ENCODE measurements around the gene ASIP. TPM values are rescaled to one million over a fixed set of nuclear protein-coding genes. Genes with fewer than 3 reads are reported as not detected.
"Not testable (repeated sequence)": the region's sequence is repeated elsewhere in the genome, so short reads cannot be mapped to it uniquely, and the experiment has no call there.

The ASIP gene
- total RNA-seq, 6 experiments from 2014 or later = 0.42 TPM; not detected in 5

DNA sequence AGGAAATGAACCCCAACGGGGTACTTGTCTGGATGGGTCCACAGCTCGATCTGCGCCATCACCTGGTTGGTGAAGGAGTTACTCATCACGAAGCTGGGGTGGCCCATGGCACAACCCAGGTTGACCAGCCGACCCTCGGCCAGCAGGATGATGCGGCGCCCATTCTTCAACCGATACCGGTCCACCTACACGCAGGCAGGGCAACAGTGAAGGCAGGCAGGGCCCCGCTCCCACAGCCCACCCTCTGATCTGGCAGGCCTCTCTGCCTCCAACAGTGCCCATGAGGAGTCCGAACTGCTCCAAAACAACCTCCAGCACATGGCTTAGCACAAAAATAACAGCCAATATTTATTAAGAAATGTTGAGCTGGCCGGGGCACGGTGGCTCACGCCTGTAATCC is 44.2 kb downstream of the ASIP start:
- H3K27me3 ChIP-seq = no peaks in the 10 kb centered on the region
- no peak for ATAC-seq
- 88% methylated on average over 4 of the region's 16 CpGs for WGBS (ENCODE audit: insufficient coverage, low coverage, low lambda C conversion rate, missing lambda C conversion rate)
- H3K27ac ChIP-seq = no peak overlapping the region
- peaks cover 0 to 78% (median 38%) of the 10 kb centered on the region in 4 donors for H3K36me3 ChIP-seq
- TF ChIP-seq, protein P1, sequence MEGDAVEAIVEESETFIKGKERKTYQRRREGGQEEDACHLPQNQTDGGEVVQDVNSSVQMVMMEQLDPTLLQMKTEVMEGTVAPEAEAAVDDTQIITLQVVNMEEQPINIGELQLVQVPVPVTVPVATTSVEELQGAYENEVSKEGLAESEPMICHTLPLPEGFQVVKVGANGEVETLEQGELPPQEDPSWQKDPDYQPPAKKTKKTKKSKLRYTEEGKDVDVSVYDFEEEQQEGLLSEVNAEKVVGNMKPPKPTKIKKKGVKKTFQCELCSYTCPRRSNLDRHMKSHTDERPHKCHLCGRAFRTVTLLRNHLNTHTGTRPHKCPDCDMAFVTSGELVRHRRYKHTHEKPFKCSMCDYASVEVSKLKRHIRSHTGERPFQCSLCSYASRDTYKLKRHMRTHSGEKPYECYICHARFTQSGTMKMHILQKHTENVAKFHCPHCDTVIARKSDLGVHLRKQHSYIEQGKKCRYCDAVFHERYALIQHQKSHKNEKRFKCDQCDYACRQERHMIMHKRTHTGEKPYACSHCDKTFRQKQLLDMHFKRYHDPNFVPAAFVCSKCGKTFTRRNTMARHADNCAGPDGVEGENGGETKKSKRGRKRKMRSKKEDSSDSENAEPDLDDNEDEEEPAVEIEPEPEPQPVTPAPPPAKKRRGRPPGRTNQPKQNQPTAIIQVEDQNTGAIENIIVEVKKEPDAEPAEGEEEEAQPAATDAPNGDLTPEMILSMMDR (IDR thresholded peaks at IDR 0.05) = no peak
- TF ChIP-seq POLR2A (IDR thresholded peaks at IDR 0.05) = no peak
- no peaks in the 10 kb centered on the region for H3K4me1 ChIP-seq
- H3K4me3 ChIP-seq = no peak overlapping the region
- intact Hi-C loops (cut with DNase I) = no loop called here
- no peak for DNase-seq
- no peaks in the 10 kb centered on the region for H3K9me3 ChIP-seq

DNA sequence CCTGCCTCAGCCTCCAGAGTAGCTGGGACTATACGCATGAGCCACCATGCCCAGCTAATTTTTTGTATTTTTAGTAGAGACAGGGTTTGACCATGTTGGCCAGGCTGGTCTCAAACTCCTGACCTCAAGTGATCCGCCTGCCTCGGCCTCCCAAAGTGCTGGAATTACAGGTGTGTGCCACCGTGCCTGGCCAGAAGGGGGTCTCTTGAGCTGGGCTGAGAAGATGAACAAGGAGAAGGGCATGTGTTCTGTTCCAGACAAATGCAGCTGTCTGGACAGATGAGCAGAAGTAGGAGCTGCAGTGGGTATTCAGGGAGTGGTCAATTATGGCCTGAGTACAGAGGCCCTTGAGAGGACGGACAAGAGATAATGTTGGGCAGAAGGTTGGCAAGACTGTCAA is 46.3 kb downstream of the ASIP start:
- H3K9me3 ChIP-seq; H3K27ac ChIP-seq; intact Hi-C loops (cut with DNase I); H3K4me1 ChIP-seq; H3K4me3 ChIP-seq; DNase-seq; ATAC-seq; H3K27me3 ChIP-seq: not testable (repeated sequence)
- H3K36me3 ChIP-seq = peaks cover 8 to 78% (median 38%) of the 10 kb centered on the region in 4 donors
- WGBS (ENCODE audit: insufficient coverage, low coverage, low lambda C conversion rate, missing lambda C conversion rate) = 95% methylated on average over 5 of the region's 5 CpGs

DNA sequence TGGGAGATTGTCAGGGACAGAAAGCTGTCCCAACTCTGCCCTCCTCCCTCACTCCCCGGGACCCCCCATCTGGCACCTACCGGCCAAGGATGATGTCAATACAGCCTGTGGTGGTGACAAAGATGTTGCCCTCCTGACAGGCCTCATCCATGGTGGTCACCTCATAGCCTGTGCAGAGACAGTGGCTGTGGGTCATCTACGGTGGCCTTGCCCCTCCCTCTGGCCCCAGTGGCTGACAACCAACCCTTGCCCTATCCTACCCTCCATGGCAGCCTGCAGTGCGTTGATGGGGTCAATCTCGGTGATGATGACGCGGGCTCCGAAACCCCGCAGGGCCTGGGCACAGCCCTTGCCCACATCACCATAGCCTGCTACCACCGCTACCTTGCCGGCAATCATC is 49.2 kb downstream of the ASIP start:
- H3K9me3 ChIP-seq = no peaks in the 10 kb centered on the region
- H3K4me1 ChIP-seq = no peaks in the 10 kb centered on the region
- no peak for ATAC-seq
- H3K27me3 ChIP-seq = no peaks in the 10 kb centered on the region
- H3K4me3 ChIP-seq = no peak overlapping the region
- WGBS (ENCODE audit: insufficient coverage, low coverage, low lambda C conversion rate, missing lambda C conversion rate) = no CpG with 5 or more reads among the region's 11 CpGs
- TF ChIP-seq, protein P1 (IDR thresholded peaks at IDR 0.05) = no peak
- TF ChIP-seq POLR2A (IDR thresholded peaks at IDR 0.05) = no peak
- no peak overlapping the region for H3K27ac ChIP-seq
- intact Hi-C loops (cut with DNase I) = no loop called here
- peaks cover 8 to 75% (median 29%) of the 10 kb centered on the region in 4 donors for H3K36me3 ChIP-seq
- no peak for DNase-seq

DNA sequence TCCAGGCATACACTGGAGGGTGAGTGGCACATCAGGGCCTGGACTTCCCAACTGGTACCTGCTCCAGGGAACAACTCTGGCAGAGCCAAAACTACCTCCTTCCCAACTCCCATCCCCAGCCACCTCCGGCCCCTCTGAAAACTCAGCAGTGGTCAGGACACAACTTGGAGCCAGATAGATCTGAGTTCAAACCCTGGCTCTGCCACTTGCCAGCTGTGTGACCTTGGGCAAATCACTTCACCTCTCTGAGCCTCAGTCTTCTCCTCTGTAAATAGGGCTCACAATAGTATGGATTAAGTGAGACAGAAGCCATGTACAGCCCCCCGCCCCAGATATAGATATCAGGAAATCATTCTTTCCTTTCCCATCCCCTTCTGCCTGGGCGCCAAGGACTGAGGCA is 51.3 kb downstream of the ASIP start:
- Histone ChIP-seq H3K4me3 (no peak overlapping the region), H3K27ac (no peak overlapping the region), H3K4me1 (peaks cover 0 to 15% (median 6%) of the 10 kb centered on the region in 4 donors), H3K36me3 (peaks cover 8 to 65% (median 25%) of the 10 kb centered on the region in 4 donors), H3K9me3 (no peaks in the 10 kb centered on the region), H3K27me3 (no peaks in the 10 kb centered on the region)
- no peak for ATAC-seq
- TF ChIP-seq, protein P1 (IDR thresholded peaks at IDR 0.05) = no peak
- TF ChIP-seq POLR2A (IDR thresholded peaks at IDR 0.05) = no peak
- 94% methylated on average over 2 of the region's 3 CpGs for WGBS (ENCODE audit: insufficient coverage, low coverage, low lambda C conversion rate, missing lambda C conversion rate)
- intact Hi-C loops (cut with DNase I) = no loop called here
- DNase-seq = no peak

DNA sequence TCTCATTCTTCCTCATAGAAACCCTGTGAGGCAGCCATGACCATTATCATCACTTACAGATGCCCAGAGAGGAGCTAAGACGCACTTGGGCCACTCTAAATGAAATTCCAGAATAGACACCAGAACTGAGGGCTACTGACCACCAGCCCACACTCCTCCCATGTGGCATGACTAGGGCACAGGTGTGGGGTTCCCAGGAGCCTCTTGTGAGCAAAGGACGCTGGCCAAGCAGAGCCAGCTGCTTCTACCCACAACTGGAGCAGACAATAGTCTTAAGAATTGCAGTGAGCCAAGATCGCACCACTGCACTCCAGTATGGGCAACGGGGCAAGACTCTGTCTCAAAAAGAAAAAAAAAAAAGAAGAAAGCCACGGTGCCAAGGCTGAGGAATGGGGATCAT is 51.9 kb downstream of the ASIP start:
- peaks cover 0 to 18% (median 8%) of the 10 kb centered on the region in 4 donors for H3K4me1 ChIP-seq
- H3K27ac ChIP-seq = no peak overlapping the region
- TF ChIP-seq POLR2A (IDR thresholded peaks at IDR 0.05) = no peak
- TF ChIP-seq, protein P1 (IDR thresholded peaks at IDR 0.05) = no peak
- H3K36me3 ChIP-seq = peaks cover 6 to 60% (median 25%) of the 10 kb centered on the region in 4 donors
- H3K27me3 ChIP-seq = no peaks in the 10 kb centered on the region
- 96% methylated on average over 4 of the region's 5 CpGs for WGBS (ENCODE audit: insufficient coverage, low coverage, low lambda C conversion rate, missing lambda C conversion rate)
- ATAC-seq (no peak), DNase-seq (no peak)
- intact Hi-C loops (cut with DNase I) = no loop called here
- no peaks in the 10 kb centered on the region for H3K9me3 ChIP-seq
- no peak overlapping the region for H3K4me3 ChIP-seq

All from right lobe of liver (tissue), 6 donors.